Ishikawa (cell line): ENCODE results near the gene TBCD.

Experiments
- CEBPB ChIP-seq: IDR thresholded peaks from 2 replicates; pipeline ENCODE4 v1.6.1; 2012
- CREB1 ChIP-seq: IDR thresholded peaks from 2 replicates; pipeline ENCODE4 v1.6.1; 2012; ENCODE audit warnings: low read depth
- EGR1 ChIP-seq: IDR thresholded peaks from 2 replicates; pipeline ENCODE4 v1.6.1; 2012
- EP300 ChIP-seq: IDR thresholded peaks from 2 replicates; pipeline ENCODE4 v1.6.1; 2012; ENCODE audit warnings: borderline replicate concordance
- FOXM1 ChIP-seq: IDR thresholded peaks from 2 replicates; pipeline ENCODE4 v1.6.1; 2012; ENCODE audit warnings: low read depth, borderline replicate concordance
- NFIC ChIP-seq: IDR thresholded peaks from 2 replicates; pipeline ENCODE4 v1.6.1; 2012
- RAD21 ChIP-seq: IDR thresholded peaks from 2 replicates; pipeline ENCODE4 v1.6.1; 2012; ENCODE audit warnings: low read depth
- TAF1 ChIP-seq: IDR thresholded peaks from 2 replicates; pipeline ENCODE4 v1.6.1; 2012; ENCODE audit warnings: low read depth, mild to moderate bottlenecking
- TCF12 ChIP-seq: IDR thresholded peaks from 2 replicates; pipeline ENCODE4 v1.6.1; 2012; ENCODE audit warnings: low read depth
- TEAD4 ChIP-seq: IDR thresholded peaks from 2 replicates; pipeline ENCODE4 v1.6.1; 2012
- USF1 ChIP-seq: IDR thresholded peaks from 2 replicates; pipeline ENCODE4 v1.6.1; 2012
- YY1 ChIP-seq: IDR thresholded peaks from 2 replicates; pipeline ENCODE4 v1.6.1; 2012; ENCODE audit warnings: low read depth
- ZBTB7A ChIP-seq: IDR thresholded peaks from 2 replicates; pipeline ENCODE4 v1.6.1; 2012; ENCODE audit warnings: low read depth
- TF ChIP-seq, protein P1 (sequence below): IDR thresholded peaks from 2 replicates; pipeline ENCODE4 v1.6.1; 2012

GRCh38 chr17:82787081-82787848, 35.4 kb downstream of the TBCD start:
- TF ChIP-seq CEBPB, result no peak
- TF ChIP-seq, protein P1, sequence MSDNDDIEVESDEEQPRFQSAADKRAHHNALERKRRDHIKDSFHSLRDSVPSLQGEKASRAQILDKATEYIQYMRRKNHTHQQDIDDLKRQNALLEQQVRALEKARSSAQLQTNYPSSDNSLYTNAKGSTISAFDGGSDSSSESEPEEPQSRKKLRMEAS, result no peak
- TF ChIP-seq TCF12, result no peak
- no peak for TF ChIP-seq YY1
- no peak for TF ChIP-seq RAD21
- TF ChIP-seq USF1, result no peak
- TF ChIP-seq TAF1, result no peak
- no peak for TF ChIP-seq EGR1
- no peak for TF ChIP-seq ZBTB7A
- TF ChIP-seq EP300, result no peak
- TF ChIP-seq CREB1, result no peak
- no peak for TF ChIP-seq FOXM1
- no peak for TF ChIP-seq NFIC
- no peak for TF ChIP-seq TEAD4
